PC-9 (cell line): ENCODE results near the gene CNKSR3.

Source experiments
- EZH2 ChIP-seq: fragments of 200-600 bp; sonication (generic); IDR thresholded peaks from 2 replicates; pipeline ENCODE4 v1.8.0; 2017; ENCODE audit warnings: antibody characterized with exemption, low read depth
- TF ChIP-seq, protein P1 (sequence below): fragments of 200-600 bp; sonication (generic); conservative IDR thresholded peaks from 2 replicates; pipeline ENCODE4 v1.6.1; 2017; ENCODE audit warnings: mixed run types, antibody characterized with exemption, mild to moderate bottlenecking, moderate library complexity

- TF ChIP-seq, protein P1, sequence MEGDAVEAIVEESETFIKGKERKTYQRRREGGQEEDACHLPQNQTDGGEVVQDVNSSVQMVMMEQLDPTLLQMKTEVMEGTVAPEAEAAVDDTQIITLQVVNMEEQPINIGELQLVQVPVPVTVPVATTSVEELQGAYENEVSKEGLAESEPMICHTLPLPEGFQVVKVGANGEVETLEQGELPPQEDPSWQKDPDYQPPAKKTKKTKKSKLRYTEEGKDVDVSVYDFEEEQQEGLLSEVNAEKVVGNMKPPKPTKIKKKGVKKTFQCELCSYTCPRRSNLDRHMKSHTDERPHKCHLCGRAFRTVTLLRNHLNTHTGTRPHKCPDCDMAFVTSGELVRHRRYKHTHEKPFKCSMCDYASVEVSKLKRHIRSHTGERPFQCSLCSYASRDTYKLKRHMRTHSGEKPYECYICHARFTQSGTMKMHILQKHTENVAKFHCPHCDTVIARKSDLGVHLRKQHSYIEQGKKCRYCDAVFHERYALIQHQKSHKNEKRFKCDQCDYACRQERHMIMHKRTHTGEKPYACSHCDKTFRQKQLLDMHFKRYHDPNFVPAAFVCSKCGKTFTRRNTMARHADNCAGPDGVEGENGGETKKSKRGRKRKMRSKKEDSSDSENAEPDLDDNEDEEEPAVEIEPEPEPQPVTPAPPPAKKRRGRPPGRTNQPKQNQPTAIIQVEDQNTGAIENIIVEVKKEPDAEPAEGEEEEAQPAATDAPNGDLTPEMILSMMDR, result no peak
- no peak for TF ChIP-seq EZH2
Measured at GRCh38 chr6:154506108-154506507, 4.4 kb downstream of the CNKSR3 start.
